OCI-M1 (cell line): ENCODE measurements around the gene RHEBL1.
"Not testable (repeated sequence)": the region's sequence is repeated elsewhere in the genome, so short reads cannot be mapped to it uniquely, and the experiment has no call there.

Source experiments
- DNase-seq: peaks from one replicate; lab custom pipeline; 2025; lab: John Stamatoyannopoulos, UW

RHEBL1 gene

DNA sequence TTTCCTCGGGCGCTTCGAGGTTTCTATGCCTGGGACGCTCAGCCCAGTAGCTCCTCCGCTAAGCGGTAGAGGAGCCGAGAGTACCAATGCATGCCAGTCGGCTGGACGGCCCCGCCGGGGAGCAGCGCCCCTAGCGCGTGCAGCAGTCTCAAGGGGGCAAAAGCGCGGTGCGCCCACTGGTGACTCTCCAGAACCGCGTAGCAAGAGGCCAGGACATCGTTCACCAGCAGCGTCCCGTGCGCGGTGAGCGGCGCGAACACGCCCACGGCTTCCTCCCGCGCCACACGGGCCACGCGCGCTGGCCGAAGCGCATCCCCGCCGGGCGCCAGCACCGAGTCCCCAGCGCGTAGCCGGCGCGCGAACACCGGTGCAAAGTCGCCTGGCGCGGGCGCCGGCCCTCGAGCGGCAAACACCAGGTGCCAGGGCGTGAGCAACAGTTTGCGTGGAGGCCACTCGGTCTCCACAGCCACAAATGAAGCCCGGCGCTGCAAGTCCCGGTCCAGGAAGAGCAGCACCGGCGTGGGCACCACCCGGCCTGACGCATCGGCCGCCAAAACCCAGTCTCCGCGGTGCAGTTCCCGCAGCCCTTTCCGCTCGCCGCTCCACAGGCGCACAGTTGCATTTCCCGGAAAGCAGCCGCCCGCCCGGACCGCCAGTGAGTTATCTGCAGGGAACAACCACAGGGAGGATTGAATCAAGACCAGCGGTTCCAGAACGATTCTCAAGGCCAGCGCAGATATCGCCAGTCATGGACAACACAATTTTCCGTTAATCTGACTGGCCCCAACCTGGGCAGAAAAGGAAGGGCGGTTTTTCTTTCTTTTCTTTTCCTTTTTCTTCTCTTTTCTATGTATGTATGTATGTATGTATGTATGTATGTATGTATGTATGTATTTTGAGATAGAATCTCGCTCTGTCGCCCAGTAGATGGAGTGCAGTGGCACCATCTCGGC is 20.3 kb upstream of the RHEBL1 start:
- peak; percentile 94 for DNase-seq

- DNase-seq = no peak
These were observed 19.2 kb upstream of the RHEBL1 start for GRCh38 chr12:49088932-49089330.

- DNase-seq = peak; percentile 92
These were observed 18.6 kb upstream of the RHEBL1 start for GRCh38 chr12:49088150-49088931.

DNA sequence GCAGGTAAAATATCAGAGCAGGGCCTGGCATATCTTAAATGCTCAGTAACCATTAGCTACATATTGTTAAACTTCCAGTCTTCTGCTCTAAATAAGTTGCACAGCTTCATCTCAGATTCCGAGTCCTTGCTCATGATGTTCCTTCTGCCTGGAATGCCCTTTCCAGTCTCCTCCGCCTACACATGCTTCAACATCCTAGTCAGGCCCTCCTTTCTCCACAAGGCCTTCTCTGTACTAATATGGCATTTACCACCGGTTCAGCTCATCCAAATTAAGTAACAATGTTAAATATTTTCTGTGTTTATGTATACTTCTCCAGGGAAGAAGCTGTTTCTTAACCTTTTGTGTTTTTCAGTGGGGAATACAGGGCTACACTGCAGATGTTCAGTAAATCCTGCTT is 16.3 kb upstream of the RHEBL1 start:
- DNase-seq = no peak

GRCh38 chr12:49084438-49084837 is 14.7 kb upstream of the RHEBL1 start:
- no peak for DNase-seq

DNA sequence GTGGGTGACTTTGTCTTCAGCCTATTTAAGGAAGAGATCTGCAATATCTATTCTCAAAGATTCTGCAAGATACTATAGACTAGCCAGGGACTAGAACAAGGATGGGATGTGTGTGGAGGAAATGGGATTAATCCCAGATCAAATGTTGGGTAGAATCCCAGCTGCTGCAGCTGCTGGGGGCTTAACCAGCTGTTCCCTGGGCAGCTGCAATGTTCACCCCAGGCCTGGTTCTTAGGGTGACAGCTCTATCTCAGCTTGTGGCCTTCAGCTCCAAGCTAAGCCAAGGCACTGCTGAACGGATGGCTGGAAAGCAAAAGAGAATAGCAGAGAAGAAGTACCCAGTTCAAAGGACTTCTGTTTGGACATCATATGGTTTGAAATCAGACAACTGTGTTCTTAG is 10.0 kb upstream of the RHEBL1 start:
- no peak for DNase-seq

- no peak for DNase-seq
These were observed 1.2 kb upstream of the RHEBL1 start for GRCh38 chr12:49070971-49071370.

DNA sequence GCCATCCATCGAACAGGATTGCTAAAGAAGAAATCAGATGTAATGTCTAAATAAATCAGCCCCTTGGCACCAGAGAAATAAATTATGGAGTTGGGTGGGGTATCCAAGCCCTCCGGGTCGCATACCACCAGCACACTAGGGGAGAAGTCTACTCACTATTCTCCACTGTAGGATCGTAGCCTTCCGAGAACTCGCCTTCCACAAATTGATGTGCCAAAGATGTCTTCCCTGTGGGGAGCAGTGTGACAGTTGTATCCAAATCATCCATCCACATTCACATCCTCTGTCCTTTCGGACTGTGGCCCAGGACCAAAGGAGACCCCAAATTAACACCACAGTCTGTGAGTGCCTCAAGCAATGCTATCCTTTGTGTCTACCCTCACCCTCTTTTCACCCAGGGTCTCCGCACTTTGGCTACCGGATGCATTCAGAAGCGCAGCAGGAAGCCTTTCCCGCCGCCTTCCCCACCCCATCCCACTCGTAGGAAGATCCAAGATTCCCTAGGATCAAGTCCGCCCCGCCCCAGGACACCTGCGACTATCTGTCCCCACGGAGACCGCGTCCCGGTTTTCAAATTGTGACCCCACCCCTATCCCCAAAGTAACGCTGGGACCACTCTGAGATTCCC is 786 bp downstream of the RHEBL1 start:
- peak; percentile 31 for DNase-seq

DNA sequence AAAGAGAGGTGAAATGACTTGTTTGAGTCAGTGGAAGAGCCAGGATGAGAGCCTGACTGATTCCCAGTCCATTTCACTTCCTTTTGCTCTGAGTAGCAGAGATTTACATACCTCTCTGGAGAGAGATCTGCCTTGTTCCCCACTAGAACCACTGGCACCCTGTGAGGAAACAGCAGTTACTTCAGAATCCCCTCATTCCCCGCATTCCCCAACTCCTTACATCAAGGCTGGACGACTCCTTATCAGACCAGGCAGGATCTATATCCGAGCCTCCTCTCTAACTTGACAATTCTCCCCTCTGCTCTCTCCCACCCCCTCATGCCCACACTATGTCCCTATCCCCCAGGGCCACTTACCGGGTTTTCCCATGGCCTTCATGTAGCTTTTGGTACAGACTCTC is 3.7 kb downstream of the RHEBL1 start:
- DNase-seq = no peak

DNA sequence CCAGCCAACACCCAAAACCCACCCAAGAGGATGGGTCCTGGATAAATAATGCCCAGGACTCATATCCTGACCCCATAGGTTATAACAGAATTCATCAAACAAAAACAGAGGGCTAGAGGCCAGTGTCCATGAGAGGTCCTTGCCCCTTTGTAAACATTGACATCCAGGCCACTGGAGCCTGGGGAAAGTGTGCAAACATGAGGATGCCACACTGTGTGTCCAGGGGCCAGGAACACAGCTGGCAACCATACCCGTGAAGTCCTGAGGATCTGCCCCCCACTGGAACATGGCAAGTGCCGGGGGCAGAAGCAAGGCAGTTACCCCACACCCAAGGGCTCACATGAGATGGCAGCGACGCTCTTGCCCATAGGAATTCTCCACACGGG is 5.0 kb downstream of the RHEBL1 start:
- no peak for DNase-seq

GRCh38 chr12:49061916-49062315 is 7.9 kb downstream of the RHEBL1 start:
- DNase-seq = not testable (repeated sequence)

GRCh38 chr12:49061157-49061650 is 8.6 kb downstream of the RHEBL1 start:
- DNase-seq = no peak

- DNase-seq = peak; percentile 93
These were observed 9.3 kb downstream of the RHEBL1 start, which contains the start of gene KMT2D for GRCh38 chr12:49060237-49061156. Gene KMT2D, minus strand, starts transcription at chr12:49060794. Its CDS starts 5,470 bp downstream, at chr12:49055324.

- DNase-seq = peak; percentile 55
These were observed 10.2 kb downstream of the RHEBL1 start for GRCh38 chr12:49059299-49060171.

GRCh38 chr12:49059045-49059298 is 10.8 kb downstream of the RHEBL1 start:
- peak; percentile 46 for DNase-seq

DNA sequence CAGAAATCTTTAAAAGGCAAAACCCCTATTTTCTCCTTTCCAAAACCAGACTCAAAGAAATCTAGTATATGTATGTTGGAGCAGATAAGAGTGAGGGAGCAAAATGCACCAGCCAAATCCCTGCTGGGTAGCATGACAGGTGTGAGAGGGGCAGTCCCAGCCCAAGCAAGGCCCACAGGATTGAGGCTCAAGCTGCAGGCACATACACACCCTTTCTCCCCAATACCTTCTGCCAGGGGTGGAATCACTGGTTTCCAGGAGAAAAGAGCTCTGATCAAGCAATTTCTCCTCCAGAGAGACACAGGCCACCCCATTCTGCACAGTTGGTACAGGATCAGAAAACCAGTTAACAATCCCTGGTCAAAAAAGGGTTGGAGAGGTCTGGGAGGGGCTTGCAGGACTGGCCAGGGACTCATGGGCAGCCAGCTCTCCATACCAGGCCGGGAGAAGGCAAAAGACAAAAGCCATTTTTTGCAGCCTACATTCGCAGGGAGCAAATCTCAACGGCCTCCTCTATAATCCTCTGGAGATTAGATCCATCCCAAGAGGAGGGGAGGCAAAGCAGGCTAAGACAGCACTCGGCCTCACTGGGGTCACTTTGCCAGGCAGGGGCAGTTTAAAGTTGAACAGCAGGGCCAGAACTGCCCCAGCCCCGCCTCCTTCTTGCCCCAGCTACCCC is 11.3 kb downstream of the RHEBL1 start:
- DNase-seq = no peak

- DNase-seq = peak; percentile 36
These were observed 11.9 kb downstream of the RHEBL1 start for GRCh38 chr12:49057888-49058287.

GRCh38 chr12:49055978-49056754 is 13.6 kb downstream of the RHEBL1 start:
- peak; percentile 94 for DNase-seq

- no peak for DNase-seq
These were observed 14.7 kb downstream of the RHEBL1 start for GRCh38 chr12:49055092-49055491.
